ENCODE results near the gene AGTRAP. TPM values are rescaled to one million over a fixed set of nuclear protein-coding genes. Genes with fewer than 3 reads are reported as not detected.

Gene AGTRAP
- total RNA-seq, 4 donors from 2014 or later, result 26.3 to 62.3 (median 40.2) TPM

DNA sequence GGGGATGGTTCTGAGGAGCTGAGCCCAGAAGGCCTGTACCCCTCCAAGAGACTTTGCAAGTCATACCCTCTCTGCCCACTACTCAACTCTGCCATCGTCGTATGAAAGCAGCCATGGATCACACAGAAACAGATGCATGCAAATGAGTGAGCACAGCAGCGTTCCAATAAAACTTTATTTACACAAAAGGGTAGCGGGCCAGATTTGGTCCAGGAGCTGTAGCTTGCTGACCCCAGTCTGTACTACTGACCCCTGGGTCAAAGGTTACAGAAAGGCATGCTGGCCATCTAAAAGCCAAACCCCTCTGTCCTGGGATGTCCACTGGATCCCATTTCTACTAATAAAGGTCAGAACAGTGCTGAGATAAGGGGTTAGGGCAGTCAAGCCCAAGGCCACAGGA lies 8.8 kb upstream of the AGTRAP start:
- no peak for TF ChIP-seq POLR2A (IDR thresholded peaks at IDR 0.05)
- TF ChIP-seq, protein P1, sequence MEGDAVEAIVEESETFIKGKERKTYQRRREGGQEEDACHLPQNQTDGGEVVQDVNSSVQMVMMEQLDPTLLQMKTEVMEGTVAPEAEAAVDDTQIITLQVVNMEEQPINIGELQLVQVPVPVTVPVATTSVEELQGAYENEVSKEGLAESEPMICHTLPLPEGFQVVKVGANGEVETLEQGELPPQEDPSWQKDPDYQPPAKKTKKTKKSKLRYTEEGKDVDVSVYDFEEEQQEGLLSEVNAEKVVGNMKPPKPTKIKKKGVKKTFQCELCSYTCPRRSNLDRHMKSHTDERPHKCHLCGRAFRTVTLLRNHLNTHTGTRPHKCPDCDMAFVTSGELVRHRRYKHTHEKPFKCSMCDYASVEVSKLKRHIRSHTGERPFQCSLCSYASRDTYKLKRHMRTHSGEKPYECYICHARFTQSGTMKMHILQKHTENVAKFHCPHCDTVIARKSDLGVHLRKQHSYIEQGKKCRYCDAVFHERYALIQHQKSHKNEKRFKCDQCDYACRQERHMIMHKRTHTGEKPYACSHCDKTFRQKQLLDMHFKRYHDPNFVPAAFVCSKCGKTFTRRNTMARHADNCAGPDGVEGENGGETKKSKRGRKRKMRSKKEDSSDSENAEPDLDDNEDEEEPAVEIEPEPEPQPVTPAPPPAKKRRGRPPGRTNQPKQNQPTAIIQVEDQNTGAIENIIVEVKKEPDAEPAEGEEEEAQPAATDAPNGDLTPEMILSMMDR (IDR thresholded peaks at IDR 0.05), result no peak
- 90 to 95% methylated on average over 4 of the region's 4 CpGs for WGBS, 2 donors
- no peak for DNase-seq (ENCODE audit: low spot score in 2 of 2)
- H3K4me3 ChIP-seq (ENCODE audit: low read depth, poor library complexity, severe bottlenecking), result no peak overlapping the region
- intact Hi-C loops (cut with DNase I; ENCODE audit: low total_unique reads), result no loop called here

DNA sequence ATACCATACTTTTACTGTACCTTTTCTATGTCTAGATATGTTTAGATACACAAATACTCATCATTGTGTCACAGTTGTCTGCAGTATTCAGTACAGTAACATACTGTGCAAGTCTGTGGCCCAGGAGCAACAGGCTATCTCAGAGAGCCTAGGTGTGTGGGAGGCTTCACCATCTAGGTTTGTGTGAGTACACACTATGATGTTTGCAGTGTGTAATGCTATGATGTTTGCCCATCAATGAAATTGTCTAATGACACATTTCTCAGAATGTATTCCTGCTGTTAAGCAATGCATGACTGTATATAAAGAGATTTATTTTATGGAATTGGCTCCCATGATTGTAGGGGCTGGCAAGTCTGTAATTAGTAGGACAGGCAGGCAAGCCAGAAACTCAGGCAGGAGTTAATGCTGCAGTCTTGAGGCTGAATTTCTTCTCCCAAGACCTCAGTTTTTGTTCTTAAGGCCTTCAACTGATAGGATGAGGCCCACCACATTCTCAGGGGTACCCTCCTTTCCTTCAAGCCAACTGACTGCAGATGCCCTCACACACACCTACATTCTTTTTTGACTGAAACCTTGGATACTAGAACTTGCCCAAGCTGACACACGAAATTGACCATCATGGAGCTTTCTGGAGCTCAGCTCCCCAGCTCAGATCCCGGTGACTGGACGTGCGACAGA lies 7.7 kb upstream of the AGTRAP start:
- intact Hi-C loops (cut with DNase I; ENCODE audit: low total_unique reads), result no loop called here
- WGBS, 2 donors, result 93 to 98% methylated on average over 3 to 4 of the region's 4 CpGs
- no peak for TF ChIP-seq POLR2A (IDR thresholded peaks at IDR 0.05)
- TF ChIP-seq, protein P1 (IDR thresholded peaks at IDR 0.05), result no peak
- no peak overlapping the region for H3K4me3 ChIP-seq (ENCODE audit: low read depth, poor library complexity, severe bottlenecking)
- no peak for DNase-seq (ENCODE audit: low spot score in 2 of 2)

DNA sequence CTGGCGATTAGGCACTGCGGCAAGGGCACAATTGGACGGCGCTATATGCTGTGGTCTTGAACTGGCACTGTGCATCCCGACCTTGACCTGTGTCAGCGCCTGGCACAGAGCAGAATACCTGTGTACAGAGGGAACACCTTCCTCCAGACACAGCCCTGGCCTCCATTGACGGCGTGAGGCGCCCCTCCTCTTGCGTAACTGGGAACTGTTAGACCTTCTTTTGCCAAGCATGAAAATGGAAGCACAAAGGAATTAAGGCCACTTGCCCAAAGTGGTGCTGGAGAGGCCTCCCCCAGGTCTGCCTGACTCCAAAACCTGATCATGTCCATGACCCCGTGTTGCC lies 6.8 kb upstream of the AGTRAP start:
- TF ChIP-seq POLR2A (IDR thresholded peaks at IDR 0.05), result no peak
- TF ChIP-seq, protein P1 (IDR thresholded peaks at IDR 0.05), result no peak
- WGBS, 2 donors, result 87 to 92% methylated on average over 11 of the region's 11 CpGs
- intact Hi-C loops (cut with DNase I; ENCODE audit: low total_unique reads), result no loop called here
- DNase-seq (ENCODE audit: low spot score in 2 of 2), result no peak
- H3K4me3 ChIP-seq (ENCODE audit: low read depth, poor library complexity, severe bottlenecking), result no peak overlapping the region

DNA sequence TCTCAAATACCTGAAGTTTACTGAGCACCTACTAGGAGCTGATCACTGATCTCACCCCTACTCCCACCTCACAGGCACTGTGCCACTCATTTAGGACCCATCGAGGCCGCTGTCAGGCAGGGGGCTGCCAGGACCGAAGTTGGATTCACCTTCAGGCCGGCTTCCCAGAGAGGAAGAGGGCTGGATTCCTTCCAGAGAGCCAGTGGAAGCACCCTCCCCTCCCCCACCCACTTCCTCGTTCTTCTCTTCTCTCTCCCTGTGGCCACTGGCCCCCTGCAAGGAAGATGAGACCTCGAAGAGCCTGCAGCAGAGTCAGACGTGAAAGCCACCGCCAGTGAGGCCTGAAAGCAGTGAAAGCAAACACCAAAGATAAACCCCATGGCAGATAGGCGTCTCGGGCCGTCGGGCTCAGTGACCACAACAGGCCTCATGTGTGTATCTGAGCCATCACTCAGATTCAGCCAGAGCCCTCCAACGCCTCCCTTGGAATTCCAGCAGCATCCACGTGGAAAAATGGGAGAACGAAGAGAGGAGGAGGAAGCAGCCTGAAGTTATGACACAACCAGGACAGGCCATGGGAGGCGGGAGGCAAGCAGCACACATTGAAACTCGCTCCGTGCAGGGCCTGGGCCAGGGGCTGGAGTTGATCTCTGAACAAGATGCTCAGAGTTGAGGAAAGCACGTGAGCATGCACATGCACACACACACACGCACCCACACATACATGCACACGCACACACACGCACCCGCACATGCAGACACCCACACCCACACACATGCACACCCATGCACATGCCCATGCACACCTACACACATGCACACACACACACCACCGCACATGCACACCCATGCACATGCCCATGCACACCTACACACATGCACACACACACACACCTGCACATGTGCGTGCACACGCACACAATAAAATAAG lies 6.2 kb upstream of the AGTRAP start:
- 73% methylated on average over 26 of the region's 26 CpGs for WGBS, 2 donors
- no peak for DNase-seq (ENCODE audit: low spot score in 2 of 2)
- no peak overlapping the region for H3K4me3 ChIP-seq (ENCODE audit: low read depth, poor library complexity, severe bottlenecking)
- no peak for TF ChIP-seq POLR2A (IDR thresholded peaks at IDR 0.05)
- TF ChIP-seq, protein P1 (IDR thresholded peaks at IDR 0.05), result no peak
- intact Hi-C loops (cut with DNase I; ENCODE audit: low total_unique reads), result no loop called here

DNA sequence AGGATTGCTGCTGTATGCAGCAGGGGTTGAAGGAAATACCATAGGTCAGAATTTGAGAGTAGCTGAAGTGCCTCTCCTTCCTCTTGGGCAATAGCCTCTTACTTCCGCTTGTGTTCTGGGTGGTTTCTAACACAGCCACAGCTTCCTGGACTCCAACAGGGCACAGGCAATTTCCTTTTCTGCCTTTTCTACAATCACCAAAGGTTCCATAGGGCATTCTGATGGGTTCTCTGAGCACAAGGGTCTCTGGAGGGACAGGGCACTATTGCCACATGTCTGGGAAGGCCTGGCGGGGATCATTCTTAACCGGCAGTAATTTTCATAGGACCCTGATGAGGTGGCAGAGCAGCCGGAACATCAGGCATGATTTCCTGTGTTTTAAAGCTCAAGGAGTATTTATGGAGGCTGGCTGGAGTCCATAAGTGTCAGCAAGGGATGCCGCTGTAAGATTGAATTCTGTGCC lies 5.5 kb upstream of the AGTRAP start:
- DNase-seq (ENCODE audit: low spot score in 2 of 2), result peak in 1 of 2 donors; percentile 52
- TF ChIP-seq, protein P1 (IDR thresholded peaks at IDR 0.05), result no peak
- no peak for TF ChIP-seq POLR2A (IDR thresholded peaks at IDR 0.05)
- intact Hi-C loops (cut with DNase I; ENCODE audit: low total_unique reads), result no loop called here
- 37 to 40% methylated on average over 5 of the region's 5 CpGs for WGBS, 2 donors
- H3K4me3 ChIP-seq (ENCODE audit: low read depth, poor library complexity, severe bottlenecking), result no peak overlapping the region

All from lower leg skin (tissue), 4 donors.